GM19193 (cell line): ENCODE data around the gene NTRK1.

Experiments used
- POLR2A ChIP-seq: IDR thresholded peaks from 4 replicates; pipeline ENCODE4 v1.6.1; 2011; ENCODE audit not compliant: insufficient read depth, insufficient read length; ENCODE audit errors: extremely low read depth

Gene NTRK1

GRCh38 chr1:156845953-156846545, 14.6 kb upstream of the NTRK1 start:
- no peak for TF ChIP-seq POLR2A

- TF ChIP-seq POLR2A: no peak
Measured at GRCh38 chr1:156846643-156847042, 14.0 kb upstream of the NTRK1 start.

GRCh38 chr1:156847591-156848460, 12.8 kb upstream of the NTRK1 start:
- TF ChIP-seq POLR2A: no peak

- TF ChIP-seq POLR2A: no peak
Measured at GRCh38 chr1:156848461-156849150, 12.1 kb upstream of the NTRK1 start.

- TF ChIP-seq POLR2A: no peak
Measured at GRCh38 chr1:156849151-156849496, 11.5 kb upstream of the NTRK1 start.

- no peak for TF ChIP-seq POLR2A
Measured at GRCh38 chr1:156851779-156852417, 8.8 kb upstream of the NTRK1 start.

GRCh38 chr1:156852418-156852874, 8.2 kb upstream of the NTRK1 start:
- TF ChIP-seq POLR2A: no peak

- no peak for TF ChIP-seq POLR2A
Measured at GRCh38 chr1:156853761-156854160, 6.9 kb upstream of the NTRK1 start.

- TF ChIP-seq POLR2A: no peak
Measured at GRCh38 chr1:156854634-156855033, 6.0 kb upstream of the NTRK1 start.

GRCh38 chr1:156856282-156856785, 4.3 kb upstream of the NTRK1 start:
- TF ChIP-seq POLR2A: no peak

- no peak for TF ChIP-seq POLR2A
Measured at GRCh38 chr1:156857532-156857931, 3.1 kb upstream of the NTRK1 start.

- no peak for TF ChIP-seq POLR2A
Measured at GRCh38 chr1:156858555-156858956, 2.1 kb upstream of the NTRK1 start.

- no peak for TF ChIP-seq POLR2A
Measured at GRCh38 chr1:156858959-156859522, 1.6 kb upstream of the NTRK1 start, which contains the start of gene INSRR. Gene INSRR, minus strand, starts transcription at chr1:156859117. Its CDS starts 496 bp downstream, at chr1:156858621.

- no peak for TF ChIP-seq POLR2A
Measured at GRCh38 chr1:156859523-156860112, 1.0 kb upstream of the NTRK1 start.
